ENCODE data around the gene HSPA1A.

DNA sequence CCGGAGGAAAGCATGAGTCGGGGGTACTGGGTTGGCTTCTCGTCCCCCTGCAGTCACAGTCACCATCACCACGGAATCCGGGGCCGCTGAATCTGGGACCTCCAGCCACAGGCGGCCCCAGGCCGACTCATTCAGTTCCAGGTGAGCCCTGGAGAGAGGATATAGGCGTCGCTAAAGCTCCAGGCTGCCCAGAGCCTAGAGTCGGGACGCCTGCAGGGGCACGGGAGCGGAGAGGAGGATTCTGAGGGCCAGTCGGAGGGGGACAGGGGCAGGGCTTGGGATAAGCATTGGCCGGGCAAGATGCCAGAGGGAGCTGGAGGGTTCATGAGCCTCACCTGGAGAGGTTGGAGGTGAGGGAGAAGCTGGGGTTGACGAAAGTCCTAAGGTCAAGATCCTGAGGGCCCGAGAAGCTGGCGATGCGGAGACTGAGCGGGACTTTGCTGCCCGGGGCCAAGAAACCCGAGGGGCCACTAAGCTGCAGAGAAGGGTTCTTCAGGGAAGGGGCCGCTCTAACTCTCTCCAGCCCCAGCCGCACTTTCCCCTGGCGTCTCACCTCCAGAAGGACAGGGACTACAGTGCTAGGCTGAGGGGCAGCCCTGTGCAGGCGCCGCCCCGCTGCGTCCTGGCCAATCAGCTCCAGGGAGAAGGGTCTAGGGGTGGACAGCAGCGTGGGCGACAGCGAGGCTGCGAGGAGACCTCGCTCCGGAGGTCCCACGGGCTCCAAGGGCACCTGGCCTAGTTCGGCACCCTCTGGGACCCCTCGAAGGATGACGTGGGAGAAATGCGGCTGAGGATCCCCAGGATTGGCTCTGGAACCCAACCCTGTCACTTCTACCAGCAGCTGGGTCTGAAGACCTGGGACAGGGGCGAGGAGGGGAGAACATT lies 49.2 kb upstream of the HSPA1A start:
- no peak for TF ChIP-seq HMGA2 (CRISPR knock-in tag; IDR thresholded peaks at IDR 0.05)
- TF ChIP-seq, protein P1, sequence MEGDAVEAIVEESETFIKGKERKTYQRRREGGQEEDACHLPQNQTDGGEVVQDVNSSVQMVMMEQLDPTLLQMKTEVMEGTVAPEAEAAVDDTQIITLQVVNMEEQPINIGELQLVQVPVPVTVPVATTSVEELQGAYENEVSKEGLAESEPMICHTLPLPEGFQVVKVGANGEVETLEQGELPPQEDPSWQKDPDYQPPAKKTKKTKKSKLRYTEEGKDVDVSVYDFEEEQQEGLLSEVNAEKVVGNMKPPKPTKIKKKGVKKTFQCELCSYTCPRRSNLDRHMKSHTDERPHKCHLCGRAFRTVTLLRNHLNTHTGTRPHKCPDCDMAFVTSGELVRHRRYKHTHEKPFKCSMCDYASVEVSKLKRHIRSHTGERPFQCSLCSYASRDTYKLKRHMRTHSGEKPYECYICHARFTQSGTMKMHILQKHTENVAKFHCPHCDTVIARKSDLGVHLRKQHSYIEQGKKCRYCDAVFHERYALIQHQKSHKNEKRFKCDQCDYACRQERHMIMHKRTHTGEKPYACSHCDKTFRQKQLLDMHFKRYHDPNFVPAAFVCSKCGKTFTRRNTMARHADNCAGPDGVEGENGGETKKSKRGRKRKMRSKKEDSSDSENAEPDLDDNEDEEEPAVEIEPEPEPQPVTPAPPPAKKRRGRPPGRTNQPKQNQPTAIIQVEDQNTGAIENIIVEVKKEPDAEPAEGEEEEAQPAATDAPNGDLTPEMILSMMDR (IDR thresholded peaks at IDR 0.05), result no peak
- no peak for TF ChIP-seq NFE2L1 (CRISPR knock-in tag; IDR thresholded peaks at IDR 0.05)

Measured in WTC11 (cell line).